ENCODE data around the gene THAP9.
A peak's percentile ranks its signal among the peaks of the same experiment; 100 is the strongest.

Gene THAP9

GRCh38 chr4:82903737-82904136 is 3.2 kb downstream of the THAP9 start:
- no peak overlapping the region for H3K4me3 ChIP-seq (ENCODE audit: low read depth, low read length)
- TF ChIP-seq ZNF660 (tag by site-specific recombination; IDR thresholded peaks at IDR 0.05) (no peak), ZNF324 (tag by site-specific recombination; IDR thresholded peaks at IDR 0.05) (no peak), GLIS1 (tag by site-specific recombination; IDR thresholded peaks at IDR 0.05) (no peak), ZNF138 (tag by site-specific recombination; IDR thresholded peaks at IDR 0.05; ENCODE audit: borderline replicate concordance) (no peak)
- TF ChIP-seq, protein P1, sequence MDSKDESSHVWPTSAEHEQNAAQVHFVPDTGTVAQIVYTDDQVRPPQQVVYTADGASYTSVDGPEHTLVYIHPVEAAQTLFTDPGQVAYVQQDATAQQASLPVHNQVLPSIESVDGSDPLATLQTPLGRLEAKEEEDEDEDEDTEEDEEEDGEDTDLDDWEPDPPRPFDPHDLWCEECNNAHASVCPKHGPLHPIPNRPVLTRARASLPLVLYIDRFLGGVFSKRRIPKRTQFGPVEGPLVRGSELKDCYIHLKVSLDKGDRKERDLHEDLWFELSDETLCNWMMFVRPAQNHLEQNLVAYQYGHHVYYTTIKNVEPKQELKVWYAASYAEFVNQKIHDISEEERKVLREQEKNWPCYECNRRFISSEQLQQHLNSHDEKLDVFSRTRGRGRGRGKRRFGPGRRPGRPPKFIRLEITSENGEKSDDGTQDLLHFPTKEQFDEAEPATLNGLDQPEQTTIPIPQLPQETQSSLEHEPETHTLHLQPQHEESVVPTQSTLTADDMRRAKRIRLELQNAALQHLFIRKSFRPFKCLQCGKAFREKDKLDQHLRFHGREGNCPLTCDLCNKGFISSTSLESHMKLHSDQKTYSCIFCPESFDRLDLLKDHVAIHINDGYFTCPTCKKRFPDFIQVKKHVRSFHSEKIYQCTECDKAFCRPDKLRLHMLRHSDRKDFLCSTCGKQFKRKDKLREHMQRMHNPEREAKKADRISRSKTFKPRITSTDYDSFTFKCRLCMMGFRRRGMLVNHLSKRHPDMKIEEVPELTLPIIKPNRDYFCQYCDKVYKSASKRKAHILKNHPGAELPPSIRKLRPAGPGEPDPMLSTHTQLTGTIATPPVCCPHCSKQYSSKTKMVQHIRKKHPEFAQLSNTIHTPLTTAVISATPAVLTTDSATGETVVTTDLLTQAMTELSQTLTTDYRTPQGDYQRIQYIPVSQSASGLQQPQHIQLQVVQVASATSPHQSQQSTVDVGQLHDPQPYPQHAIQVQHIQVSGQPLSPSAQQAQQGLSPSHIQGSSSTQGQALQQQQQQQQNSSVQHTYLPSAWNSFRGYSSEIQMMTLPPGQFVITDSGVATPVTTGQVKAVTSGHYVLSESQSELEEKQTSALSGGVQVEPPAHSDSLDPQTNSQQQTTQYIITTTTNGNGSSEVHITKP (tag by site-specific recombination; IDR thresholded peaks at IDR 0.05): peak; percentile 59
- POLR2A ChIA-PET: no interaction called here
- H3K9me3 ChIP-seq (ENCODE audit: control insufficient read depth, insufficient read depth, low read depth, low read length): no peaks in the 10 kb centered on the region
- H3K36me3 ChIP-seq (ENCODE audit: control insufficient read depth in 2 of 2, insufficient read depth in 1 of 2, low read length in 2 of 2): peaks cover 0 to 32% of the 10 kb centered on the region in 2 experiments; a peak in 1 of 3 replicates
- CTCF ChIA-PET: no interaction called here
- H3K4me1 ChIP-seq (ENCODE audit: control insufficient read depth, insufficient read depth, low read length): no peaks in the 10 kb centered on the region
- no peak overlapping the region for H3K27ac ChIP-seq (ENCODE audit: extremely low read depth, low read depth, low read length)

DNA sequence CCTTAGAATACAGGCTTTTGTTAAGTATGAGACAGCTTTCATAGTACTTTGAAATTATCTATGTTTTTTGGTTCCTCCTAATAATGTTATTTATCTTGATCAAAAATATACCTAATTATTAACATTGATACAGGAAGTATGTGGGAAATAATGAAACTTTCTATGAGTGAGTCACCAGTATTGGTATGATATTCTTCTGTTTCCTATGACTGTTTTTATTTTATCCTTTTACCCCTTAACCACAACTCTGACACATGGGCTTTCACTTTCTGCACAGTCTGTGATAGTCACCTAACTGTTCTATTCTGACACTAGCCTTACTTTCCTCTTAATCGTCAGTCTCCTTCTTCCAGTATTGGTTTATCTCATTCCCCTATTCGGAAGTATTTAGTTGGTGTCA is 4.7 kb downstream of the THAP9 start:
- POLR2A ChIA-PET: no interaction called here
- Histone ChIP-seq H3K36me3 (ENCODE audit: control insufficient read depth in 2 of 2, insufficient read depth in 1 of 2, low read length in 2 of 2) (peaks cover 0 to 26% of the 10 kb centered on the region in 2 experiments; a peak in 1 of 3 replicates), H3K4me3 (ENCODE audit: low read depth, low read length) (no peak overlapping the region), H3K27ac (ENCODE audit: extremely low read depth, low read depth, low read length) (no peak overlapping the region), H3K4me1 (ENCODE audit: control insufficient read depth, insufficient read depth, low read length) (no peaks in the 10 kb centered on the region), H3K9me3 (ENCODE audit: control insufficient read depth, insufficient read depth, low read depth, low read length) (no peaks in the 10 kb centered on the region)
- CTCF ChIA-PET: no interaction called here
- TF ChIP-seq ZNF23 (tag by site-specific recombination; IDR thresholded peaks at IDR 0.05; ENCODE audit: borderline replicate concordance): no peak

- H3K9me3 ChIP-seq (ENCODE audit: control insufficient read depth, insufficient read depth, low read depth, low read length): no peaks in the 10 kb centered on the region
- ChIA-PET CTCF (interaction anchor here (0.6 kb wide), 1 partner anchor 387 kb away, joined by 3 read pairs; no protein-coding TSS in a partner anchor), POLR2A (interaction anchor here (0.6 kb wide), 1 partner anchor 412 kb away, joined by 6 read pairs; no protein-coding TSS in a partner anchor)
- no peak overlapping the region for H3K27ac ChIP-seq (ENCODE audit: extremely low read depth, low read depth, low read length)
- no peaks in the 10 kb centered on the region for H3K4me1 ChIP-seq (ENCODE audit: control insufficient read depth, insufficient read depth, low read length)
- peaks cover 0 to 32% of the 10 kb centered on the region in 2 experiments; a peak in 1 of 3 replicates for H3K36me3 ChIP-seq (ENCODE audit: control insufficient read depth in 2 of 2, insufficient read depth in 1 of 2, low read length in 2 of 2)
- no peak overlapping the region for H3K4me3 ChIP-seq (ENCODE audit: low read depth, low read length)
- TF ChIP-seq ZNF202 (tag by site-specific recombination; IDR thresholded peaks at IDR 0.05; ENCODE audit: borderline replicate concordance) (no peak), OVOL3 (tag by site-specific recombination; IDR thresholded peaks at IDR 0.05) (no peak), ZNF311 (tag by site-specific recombination; IDR thresholded peaks at IDR 0.05; ENCODE audit: borderline replicate concordance) (no peak), ZNF654 (tag by site-specific recombination; IDR thresholded peaks at IDR 0.05; ENCODE audit: low read depth) (no peak), ZNF623 (tag by site-specific recombination; IDR thresholded peaks at IDR 0.05) (no peak), ZNF140 (tag by site-specific recombination; IDR thresholded peaks at IDR 0.05) (no peak), ZNF274 (IDR thresholded peaks at IDR 0.05; ENCODE audit: low read length) (no peak), ZNF274 (tag by site-specific recombination; IDR thresholded peaks at IDR 0.05; ENCODE audit: borderline replicate concordance) (no peak), SALL2 (tag by site-specific recombination; IDR thresholded peaks at IDR 0.05; ENCODE audit: borderline replicate concordance) (no peak), ZNF514 (tag by site-specific recombination; IDR thresholded peaks at IDR 0.05) (no peak), ZNF707 (tag by site-specific recombination; IDR thresholded peaks at IDR 0.05) (no peak), ZBTB21 (tag by site-specific recombination; IDR thresholded peaks at IDR 0.05) (no peak), ZNF16 (tag by site-specific recombination; IDR thresholded peaks at IDR 0.05; ENCODE audit: low read depth) (no peak), MEIS1 (CRISPR knock-in tag; IDR thresholded peaks at IDR 0.05; ENCODE audit: borderline replicate concordance) (no peak), GFI1B (tag by site-specific recombination; IDR thresholded peaks at IDR 0.05) (no peak), ZBTB48 (tag by site-specific recombination; IDR thresholded peaks at IDR 0.05) (no peak)
- TF ChIP-seq, protein P2, sequence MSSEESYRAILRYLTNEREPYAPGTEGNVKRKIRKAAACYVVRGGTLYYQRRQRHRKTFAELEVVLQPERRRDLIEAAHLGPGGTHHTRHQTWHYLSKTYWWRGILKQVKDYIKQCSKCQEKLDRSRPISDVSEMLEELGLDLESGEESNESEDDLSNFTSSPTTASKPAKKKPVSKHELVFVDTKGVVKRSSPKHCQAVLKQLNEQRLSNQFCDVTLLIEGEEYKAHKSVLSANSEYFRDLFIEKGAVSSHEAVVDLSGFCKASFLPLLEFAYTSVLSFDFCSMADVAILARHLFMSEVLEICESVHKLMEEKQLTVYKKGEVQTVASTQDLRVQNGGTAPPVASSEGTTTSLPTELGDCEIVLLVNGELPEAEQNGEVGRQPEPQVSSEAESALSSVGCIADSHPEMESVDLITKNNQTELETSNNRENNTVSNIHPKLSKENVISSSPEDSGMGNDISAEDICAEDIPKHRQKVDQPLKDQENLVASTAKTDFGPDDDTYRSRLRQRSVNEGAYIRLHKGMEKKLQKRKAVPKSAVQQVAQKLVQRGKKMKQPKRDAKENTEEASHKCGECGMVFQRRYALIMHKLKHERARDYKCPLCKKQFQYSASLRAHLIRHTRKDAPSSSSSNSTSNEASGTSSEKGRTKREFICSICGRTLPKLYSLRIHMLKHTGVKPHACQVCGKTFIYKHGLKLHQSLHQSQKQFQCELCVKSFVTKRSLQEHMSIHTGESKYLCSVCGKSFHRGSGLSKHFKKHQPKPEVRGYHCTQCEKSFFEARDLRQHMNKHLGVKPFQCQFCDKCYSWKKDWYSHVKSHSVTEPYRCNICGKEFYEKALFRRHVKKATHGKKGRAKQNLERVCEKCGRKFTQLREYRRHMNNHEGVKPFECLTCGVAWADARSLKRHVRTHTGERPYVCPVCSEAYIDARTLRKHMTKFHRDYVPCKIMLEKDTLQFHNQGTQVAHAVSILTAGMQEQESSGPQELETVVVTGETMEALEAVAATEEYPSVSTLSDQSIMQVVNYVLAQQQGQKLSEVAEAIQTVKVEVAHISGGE (tag by site-specific recombination; conservative IDR thresholded peaks at IDR 0.05; ENCODE audit: low read depth): no peak
- TF ChIP-seq, protein P3, sequence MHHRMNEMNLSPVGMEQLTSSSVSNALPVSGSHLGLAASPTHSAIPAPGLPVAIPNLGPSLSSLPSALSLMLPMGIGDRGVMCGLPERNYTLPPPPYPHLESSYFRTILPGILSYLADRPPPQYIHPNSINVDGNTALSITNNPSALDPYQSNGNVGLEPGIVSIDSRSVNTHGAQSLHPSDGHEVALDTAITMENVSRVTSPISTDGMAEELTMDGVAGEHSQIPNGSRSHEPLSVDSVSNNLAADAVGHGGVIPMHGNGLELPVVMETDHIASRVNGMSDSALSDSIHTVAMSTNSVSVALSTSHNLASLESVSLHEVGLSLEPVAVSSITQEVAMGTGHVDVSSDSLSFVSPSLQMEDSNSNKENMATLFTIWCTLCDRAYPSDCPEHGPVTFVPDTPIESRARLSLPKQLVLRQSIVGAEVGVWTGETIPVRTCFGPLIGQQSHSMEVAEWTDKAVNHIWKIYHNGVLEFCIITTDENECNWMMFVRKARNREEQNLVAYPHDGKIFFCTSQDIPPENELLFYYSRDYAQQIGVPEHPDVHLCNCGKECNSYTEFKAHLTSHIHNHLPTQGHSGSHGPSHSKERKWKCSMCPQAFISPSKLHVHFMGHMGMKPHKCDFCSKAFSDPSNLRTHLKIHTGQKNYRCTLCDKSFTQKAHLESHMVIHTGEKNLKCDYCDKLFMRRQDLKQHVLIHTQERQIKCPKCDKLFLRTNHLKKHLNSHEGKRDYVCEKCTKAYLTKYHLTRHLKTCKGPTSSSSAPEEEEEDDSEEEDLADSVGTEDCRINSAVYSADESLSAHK (tag by site-specific recombination; IDR thresholded peaks at IDR 0.05): no peak
Observed at GRCh38 chr4:82906469-82906868, 5.9 kb downstream of the THAP9 start.
